ENCODE data around the gene PLEKHM3.
A peak's percentile ranks its signal among the peaks of the same experiment; 100 is the strongest.

The PLEKHM3 gene

DNA sequence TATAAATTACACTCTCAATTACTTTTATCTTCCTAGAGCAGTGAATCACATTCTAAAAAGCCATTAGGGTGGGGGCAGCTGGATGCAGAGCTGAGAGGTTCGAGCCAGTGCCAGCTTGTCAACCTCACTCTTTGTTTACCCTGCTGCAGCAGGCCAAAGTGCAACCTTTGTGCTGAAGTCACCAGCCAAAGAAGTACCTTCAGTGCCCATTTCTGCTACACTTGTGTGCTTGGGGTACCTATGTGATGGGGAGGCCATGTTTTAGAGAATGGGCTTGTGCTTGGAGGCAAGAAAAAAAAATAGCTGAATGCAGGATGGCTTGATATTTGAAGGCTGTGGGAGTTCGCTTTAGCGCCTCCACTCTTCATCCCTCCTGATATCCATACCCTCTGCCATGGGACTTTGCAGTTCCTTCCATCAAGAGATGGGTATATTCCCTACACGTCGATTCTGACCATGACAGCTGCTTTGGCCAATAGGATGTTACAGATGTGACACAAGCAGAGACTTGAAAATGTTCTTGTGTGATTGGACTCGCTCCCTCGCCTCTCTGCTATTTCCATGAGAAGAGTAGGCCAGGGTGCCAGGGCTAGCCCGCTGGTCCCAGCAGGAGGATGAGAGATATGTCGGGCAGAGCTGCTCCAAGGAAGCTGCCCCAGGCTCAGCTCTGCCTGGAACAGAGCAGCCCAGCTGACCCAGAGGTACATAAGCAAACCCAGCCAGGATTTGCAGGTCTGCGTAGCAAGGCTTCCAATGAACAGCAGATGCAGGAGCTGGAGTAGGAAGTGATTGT, 242.9 kb downstream of the PLEKHM3 start:
- H3K36me3 Mint-ChIP-seq (ENCODE audit: insufficient read depth) = no peaks in the 10 kb centered on the region
- H3K27me3 Mint-ChIP-seq = peaks cover 9 to 23% of the 10 kb centered on the region in 2 donors
- no peak overlapping the region for H3K27ac Mint-ChIP-seq
- no peak overlapping the region for H3K4me3 Mint-ChIP-seq
- ATAC-seq (replicated peaks) (no peak), DNase-seq (no peak)
- no peaks in the 10 kb centered on the region for H3K4me1 Mint-ChIP-seq (ENCODE audit: low read depth in 2 of 2)
- H3K9me3 Mint-ChIP-seq = no peaks in the 10 kb centered on the region

GRCh38 chr2:207779523-207779922, 245.8 kb downstream of the PLEKHM3 start:
- Mint-ChIP-seq H3K9me3 (no peaks in the 10 kb centered on the region), H3K4me3 (no peak overlapping the region), H3K27ac (no peak overlapping the region), H3K27me3 (peaks cover 7 to 20% of the 10 kb centered on the region in 2 donors), H3K4me1 (ENCODE audit: low read depth in 2 of 2) (no peaks in the 10 kb centered on the region), H3K36me3 (ENCODE audit: insufficient read depth) (no peaks in the 10 kb centered on the region)
- DNase-seq (no peak), ATAC-seq (replicated peaks) (no peak)

- H3K9me3 Mint-ChIP-seq = no peaks in the 10 kb centered on the region
- no peak for ATAC-seq (replicated peaks)
- H3K36me3 Mint-ChIP-seq (ENCODE audit: insufficient read depth) = no peaks in the 10 kb centered on the region
- no peak overlapping the region for H3K27ac Mint-ChIP-seq
- H3K27me3 Mint-ChIP-seq = peaks cover 7 to 20% of the 10 kb centered on the region in 2 donors
- no peak for DNase-seq
- H3K4me1 Mint-ChIP-seq (ENCODE audit: low read depth in 2 of 2) = no peaks in the 10 kb centered on the region
- H3K4me3 Mint-ChIP-seq = no peak overlapping the region
Observed at GRCh38 chr2:207778298-207778882, 246.9 kb downstream of the PLEKHM3 start.

- DNase-seq (no peak), ATAC-seq (replicated peaks) (no peak)
- no peaks in the 10 kb centered on the region for H3K9me3 Mint-ChIP-seq
- no peak overlapping the region for H3K4me3 Mint-ChIP-seq
- no peaks in the 10 kb centered on the region for H3K36me3 Mint-ChIP-seq (ENCODE audit: insufficient read depth)
- peaks cover 7 to 12% of the 10 kb centered on the region in 2 donors for H3K27me3 Mint-ChIP-seq
- H3K4me1 Mint-ChIP-seq (ENCODE audit: low read depth in 2 of 2) = no peaks in the 10 kb centered on the region
- no peak overlapping the region for H3K27ac Mint-ChIP-seq
Observed at GRCh38 chr2:207777124-207777523, 248.2 kb downstream of the PLEKHM3 start.

GRCh38 chr2:207775473-207775872, 249.9 kb downstream of the PLEKHM3 start:
- Mint-ChIP-seq H3K36me3 (ENCODE audit: insufficient read depth) (peaks cover 2% of the 10 kb centered on the region), H3K4me3 (no peak overlapping the region)

DNA sequence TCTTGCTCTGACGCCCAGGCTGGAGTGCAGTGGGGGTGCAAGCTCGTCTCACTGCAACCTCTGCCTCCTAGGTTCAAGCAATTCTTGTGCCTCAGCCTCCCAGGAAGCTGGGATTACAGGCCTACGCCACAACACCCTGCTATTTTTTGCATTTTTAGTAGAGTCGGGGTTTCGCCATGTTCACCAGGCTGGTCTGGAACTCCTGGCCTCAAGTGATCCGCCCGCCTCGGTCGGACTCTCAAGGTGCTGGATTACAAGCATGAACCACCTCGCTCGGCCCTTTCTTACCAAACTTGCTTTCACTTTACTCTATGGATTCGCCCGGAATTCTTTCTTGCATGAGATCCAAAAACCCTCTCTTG, 252.5 kb downstream of the PLEKHM3 start:
- no peak overlapping the region for H3K4me3 Mint-ChIP-seq
- H3K27me3 Mint-ChIP-seq = no peaks in the 10 kb centered on the region
- DNase-seq (no peak), ATAC-seq (replicated peaks) (no peak)
- H3K36me3 Mint-ChIP-seq (ENCODE audit: insufficient read depth) = peaks cover 8% of the 10 kb centered on the region
- peaks cover 13 to 20% of the 10 kb centered on the region in 2 donors for H3K4me1 Mint-ChIP-seq (ENCODE audit: low read depth in 2 of 2)
- no peak overlapping the region for H3K27ac Mint-ChIP-seq
- no peaks in the 10 kb centered on the region for H3K9me3 Mint-ChIP-seq

More at GRCh38 chr2:207775473-207775872, 249.9 kb downstream of the PLEKHM3 start:
- ATAC-seq (replicated peaks) (no peak), DNase-seq (no peak)
- Mint-ChIP-seq H3K27me3 (peaks cover 7 to 12% of the 10 kb centered on the region in 2 donors), H3K9me3 (no peaks in the 10 kb centered on the region), H3K27ac (no peak overlapping the region), H3K4me1 (ENCODE audit: low read depth in 2 of 2) (peaks cover 4 to 6% of the 10 kb centered on the region in 2 donors)

DNA sequence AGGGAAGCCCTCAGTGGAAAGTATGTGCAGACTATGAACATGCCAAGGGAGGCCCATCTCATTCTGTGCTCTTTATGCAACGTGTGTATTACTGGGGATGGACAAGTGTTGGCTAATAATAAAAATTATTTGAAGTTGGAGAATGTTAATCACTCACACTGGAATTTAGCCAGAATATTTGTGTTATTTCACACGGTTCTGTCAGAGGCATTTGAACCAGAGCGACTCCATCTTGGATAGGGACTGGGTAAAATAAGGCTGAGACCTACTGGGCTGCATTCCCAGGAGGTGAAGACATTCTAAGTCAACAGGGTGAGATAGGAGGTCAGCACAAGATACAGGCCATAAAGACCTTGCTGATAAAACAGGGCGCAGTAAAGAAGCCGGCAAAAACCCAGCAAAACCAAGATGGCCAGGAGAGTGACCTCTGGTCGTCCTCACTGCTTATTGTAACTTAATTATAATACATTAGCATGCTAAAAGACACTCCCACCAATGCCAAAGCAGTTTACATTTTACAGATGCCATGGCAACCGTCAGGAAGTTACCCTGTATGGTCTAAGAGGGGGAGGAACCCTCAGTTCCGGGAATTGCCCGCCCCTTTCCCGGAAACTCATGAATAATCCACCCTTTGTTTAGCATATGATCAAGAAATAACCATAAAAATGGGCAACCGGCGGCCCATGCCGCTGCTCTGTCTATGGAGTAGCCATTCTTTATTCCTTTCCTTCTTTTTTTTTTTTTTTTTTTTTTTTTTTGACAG, 253.1 kb downstream of the PLEKHM3 start:
- peaks cover 18 to 25% of the 10 kb centered on the region in 2 donors for H3K4me1 Mint-ChIP-seq (ENCODE audit: low read depth in 2 of 2)
- H3K27me3 Mint-ChIP-seq = peaks cover 0 to 3% of the 10 kb centered on the region in 2 donors
- H3K4me3 Mint-ChIP-seq = no peak overlapping the region
- ATAC-seq (replicated peaks) = no peak
- no peak overlapping the region for H3K27ac Mint-ChIP-seq
- no peak for DNase-seq
- peaks cover 9% of the 10 kb centered on the region for H3K36me3 Mint-ChIP-seq (ENCODE audit: insufficient read depth)
- no peaks in the 10 kb centered on the region for H3K9me3 Mint-ChIP-seq

DNA sequence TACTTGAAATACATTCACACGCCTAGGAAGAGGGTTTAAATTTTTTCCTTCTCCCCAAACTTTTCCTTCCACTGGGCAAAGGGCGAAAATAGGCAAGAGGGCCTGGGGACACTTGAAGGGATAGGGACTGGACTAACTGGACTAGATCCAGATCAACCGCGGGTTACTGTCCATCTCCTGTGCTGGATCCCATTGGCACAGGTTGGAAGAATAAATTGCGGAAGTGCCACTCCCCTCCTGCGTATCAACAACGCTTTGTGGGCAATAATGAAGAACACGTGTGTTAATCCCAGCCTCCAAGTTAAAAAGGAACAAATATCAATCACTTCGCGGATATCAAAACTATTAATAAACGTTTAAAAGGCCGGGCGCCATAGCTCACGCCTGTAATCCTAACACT, 253.9 kb downstream of the PLEKHM3 start:
- H3K4me1 Mint-ChIP-seq (ENCODE audit: low read depth in 2 of 2) = peaks cover 21 to 27% of the 10 kb centered on the region in 2 donors
- peaks cover 0 to 11% of the 10 kb centered on the region in 2 donors for H3K27me3 Mint-ChIP-seq
- peaks cover 11% of the 10 kb centered on the region for H3K36me3 Mint-ChIP-seq (ENCODE audit: insufficient read depth)
- no peak for ATAC-seq (replicated peaks)
- H3K4me3 Mint-ChIP-seq = peak overlapping the region; percentile 89 to 95
- H3K27ac Mint-ChIP-seq = no peak overlapping the region
- DNase-seq = no peak
- no peaks in the 10 kb centered on the region for H3K9me3 Mint-ChIP-seq
